IMR-90 (cell line): ENCODE measurements around the gene C9orf43. TPM values are rescaled to one million over a fixed set of nuclear protein-coding genes. Genes with fewer than 3 reads are reported as not detected.

Experiments used
- ATAC-seq: fragments of 200-7000 bp; cut with Tn5 transposase; 2 replicates; pipeline ENCODE4 v1.9.1; 2020; ENCODE audit warnings: low read depth, mild to moderate bottlenecking, moderate library complexity
- BruUV-seq: library from RNA; stranded (reverse); fragments of 400-500 nt; replicated peaks from 2 replicates; lab custom pipeline; 2021; lab: Mats Ljungman, UMichigan
- CTCF ChIA-PET: fragments of 300-600 bp; formaldehyde crosslinking; extraction: SDS; loops from one replicate; lab custom pipeline; 2021; ENCODE audit warnings: antibody characterized with exemption; lab: Yijun Ruan, JAX
- POLR2A ChIA-PET: fragments of 300-600 bp; sonication (Branson Sonifier 250); formaldehyde crosslinking; loops from one replicate; lab custom pipeline; 2022; ENCODE audit warnings: antibody characterized with exemption; ENCODE audit not compliant: unreplicated experiment; lab: Charles Lee
- DNase-seq: peaks from one replicate; pipeline ENCODE4 v3.0.0; 2013
- H2AFZ ChIP-seq: replicated peaks from 2 replicates; pipeline ENCODE3; 2013; ENCODE audit warnings: low read length, mild to moderate bottlenecking; ENCODE audit not compliant: poor library complexity
- H2AK5ac ChIP-seq: 2 replicates; pipeline ENCODE4 v1.6.1; 2013; ENCODE audit warnings: low read depth, low read length, inconsistent platforms
- H2AK9ac ChIP-seq: replicated peaks from 2 replicates; pipeline ENCODE3; 2013; ENCODE audit warnings: mild to moderate bottlenecking, low read depth, low read length, moderate library complexity; ENCODE audit not compliant: poor library complexity
- H2BK120ac ChIP-seq: 2 replicates; pipeline ENCODE4 v1.6.1; 2013; ENCODE audit warnings: low read depth, low read length, inconsistent platforms
- H2BK15ac ChIP-seq: 3 replicates; pipeline ENCODE4 v1.6.1; 2013; ENCODE audit warnings: low read depth, low read length, inconsistent platforms
- H2BK20ac ChIP-seq: 2 replicates; pipeline ENCODE4 v1.6.1; 2013; ENCODE audit warnings: low read depth, mild to moderate bottlenecking, inconsistent platforms, low read length, moderate library complexity
- H2BK5ac ChIP-seq: 2 replicates; pipeline ENCODE4 v1.6.1; 2013; ENCODE audit warnings: mild to moderate bottlenecking, low read depth, low read length, inconsistent platforms; ENCODE audit not compliant: poor library complexity, severe bottlenecking
- H3K14ac ChIP-seq: replicated peaks from 2 replicates; pipeline ENCODE4 v1.6.1; 2013; ENCODE audit warnings: low read depth, low read length, inconsistent platforms
- H3K18ac ChIP-seq: 2 replicates; pipeline ENCODE4 v1.6.1; 2013; ENCODE audit warnings: low read depth, low read length, control low read depth
- H3K23ac ChIP-seq: 2 replicates; pipeline ENCODE4 v1.6.1; 2013; ENCODE audit warnings: low read depth, low read length, inconsistent platforms
- H3K27ac ChIP-seq: 2 replicates; pipeline ENCODE4 v1.5.1; 2013; ENCODE audit warnings: mild to moderate bottlenecking, control low read depth, low read length; ENCODE audit not compliant: insufficient read depth
- H3K27me3 ChIP-seq: 2 replicates; pipeline ENCODE4 v1.6.1; 2013; ENCODE audit warnings: low read length; ENCODE audit not compliant: control insufficient read depth, insufficient read depth
- H3K36me3 ChIP-seq: 2 replicates; pipeline ENCODE4 v1.6.1; 2013; ENCODE audit warnings: low read length, mixed read lengths; ENCODE audit not compliant: control insufficient read depth, insufficient read depth
- H3K4ac ChIP-seq: 2 replicates; pipeline ENCODE4 v1.6.1; 2013; ENCODE audit warnings: low read depth, low read length, inconsistent platforms
- H3K4me1 ChIP-seq: 2 replicates; pipeline ENCODE4 v1.6.1; 2013; ENCODE audit warnings: low read length, mixed read lengths; ENCODE audit not compliant: control insufficient read depth, insufficient read depth
- H3K4me2 ChIP-seq: 2 replicates; pipeline ENCODE4 v1.6.1; 2013; ENCODE audit warnings: low read depth, mild to moderate bottlenecking, control low read depth, low read length, moderate library complexity
- H3K4me3 ChIP-seq: 2 replicates; pipeline ENCODE4 v1.5.1; 2013; ENCODE audit warnings: low read depth, mild to moderate bottlenecking, control low read depth, low read length, moderate library complexity; ENCODE audit not compliant: insufficient read depth
- H3K56ac ChIP-seq: 2 replicates; pipeline ENCODE4 v1.6.1; 2013; ENCODE audit warnings: low read length, inconsistent platforms; ENCODE audit not compliant: insufficient read depth; ENCODE audit errors: extremely low read depth
- H3K79me1 ChIP-seq, 2 experiments: 2 replicates each; pipeline ENCODE4 v1.6.1; 2013; ENCODE audit warnings: low read length in 2 of 2, inconsistent platforms in 1 of 2, low read depth in 1 of 2
- H3K9ac ChIP-seq: 2 replicates; pipeline ENCODE4 v1.6.1; 2013; ENCODE audit warnings: low read depth, low read length, control low read depth
- H3K9me1 ChIP-seq: 2 replicates; pipeline ENCODE4 v1.6.1; 2013; ENCODE audit warnings: low read length, inconsistent platforms; ENCODE audit not compliant: insufficient read depth
- H3K9me3 ChIP-seq: 2 replicates; pipeline ENCODE4 v1.6.1; 2013; ENCODE audit warnings: low read length; ENCODE audit not compliant: control insufficient read depth, insufficient read depth
- H4K20me1 ChIP-seq: 2 replicates; pipeline ENCODE4 v1.6.1; 2013; ENCODE audit warnings: low read length, inconsistent platforms; ENCODE audit not compliant: insufficient read depth
- H4K5ac ChIP-seq: 2 replicates; pipeline ENCODE4 v1.6.1; 2013; ENCODE audit warnings: mild to moderate bottlenecking, low read depth, low read length, control low read depth
- H4K8ac ChIP-seq, 2 experiments: 2 replicates each; pipeline ENCODE4 v1.6.1; 2013; ENCODE audit warnings: low read depth in 2 of 2, low read length in 2 of 2, control low read depth in 1 of 2, inconsistent platforms in 1 of 2
- H4K91ac ChIP-seq: 2 replicates; pipeline ENCODE4 v1.6.1; 2013; ENCODE audit warnings: low read depth, low read length, inconsistent platforms; ENCODE audit not compliant: insufficient read depth
- BHLHE40 ChIP-seq: fragments of 150-350 bp; IDR thresholded peaks from 2 replicates; pipeline ENCODE4 v1.6.1; 2016; ENCODE audit warnings: mild to moderate bottlenecking, low read depth, low read length
- CEBPB ChIP-seq: IDR thresholded peaks from 2 replicates; pipeline ENCODE4 v1.6.1; 2012; ENCODE audit warnings: low read depth, low read length, improper control_type of control experiment
- CHD1 ChIP-seq: IDR thresholded peaks from 2 replicates; pipeline ENCODE4 v1.6.1; 2012; ENCODE audit warnings: low read depth, low read length, improper control_type of control experiment
- CTCF ChIP-seq: conservative IDR thresholded peaks from 2 replicates; pipeline ENCODE4 v1.5.1; 2012; ENCODE audit warnings: mild to moderate bottlenecking, low read depth, low read length, improper control_type of control experiment
- ELK1 ChIP-seq: fragments of 150-350 bp; IDR thresholded peaks from 2 replicates; pipeline ENCODE4 v1.6.1; 2016; ENCODE audit warnings: low read depth, mild to moderate bottlenecking, low read length, moderate library complexity, borderline replicate concordance
- FOS ChIP-seq: fragments of 150-350 bp; IDR thresholded peaks from 2 replicates; pipeline ENCODE4 v1.6.1; 2016; ENCODE audit warnings: low read depth, low read length
- MAFK ChIP-seq: IDR thresholded peaks from 2 replicates; pipeline ENCODE4 v1.6.1; 2012; ENCODE audit warnings: low read depth, low read length, improper control_type of control experiment
- MAZ ChIP-seq: IDR thresholded peaks from 2 replicates; pipeline ENCODE4 v1.6.1; 2012; ENCODE audit warnings: low read depth, mild to moderate bottlenecking, low read length, improper control_type of control experiment, moderate library complexity, borderline replicate concordance
- MXI1 ChIP-seq: IDR thresholded peaks from 2 replicates; pipeline ENCODE4 v1.6.1; 2012; ENCODE audit warnings: low read depth, mild to moderate bottlenecking, low read length, moderate library complexity, borderline replicate concordance
- NFE2L2 ChIP-seq: fragments of 150-350 bp; IDR thresholded peaks from 2 replicates; pipeline ENCODE4 v1.6.1; 2016; ENCODE audit warnings: low read depth, mild to moderate bottlenecking, low read length
- POLR2A ChIP-seq: IDR thresholded peaks from 2 replicates; pipeline ENCODE4 v1.6.1; 2012; ENCODE audit warnings: mild to moderate bottlenecking, low read depth, low read length
- RAD21 ChIP-seq: IDR thresholded peaks from 2 replicates; pipeline ENCODE4 v1.6.1; 2012; ENCODE audit warnings: low read length, improper control_type of control experiment
- RCOR1 ChIP-seq: IDR thresholded peaks from 2 replicates; pipeline ENCODE4 v1.6.1; 2012; ENCODE audit warnings: mild to moderate bottlenecking, low read length, improper control_type of control experiment; ENCODE audit not compliant: insufficient replicate concordance
- RFX5 ChIP-seq: IDR thresholded peaks from 2 replicates; pipeline ENCODE4 v1.8.0; 2012; ENCODE audit warnings: low read depth, mild to moderate bottlenecking, low read length, moderate library complexity
- SMC3 ChIP-seq: fragments of 150-350 bp; IDR thresholded peaks from 2 replicates; pipeline ENCODE4 v1.6.1; 2016; ENCODE audit warnings: low read depth, mild to moderate bottlenecking, antibody characterized with exemption, low read length, moderate library complexity
- USF2 ChIP-seq: fragments of 150-350 bp; IDR thresholded peaks from 2 replicates; pipeline ENCODE4 v1.6.1; 2017; ENCODE audit warnings: mild to moderate bottlenecking, antibody characterized with exemption, low read length, low read depth
- WGBS, 2 experiments: methylation state at CpG; one replicate each; pipeline versions ENCODE4 v1.1.5 to v1.1.7; 2013; ENCODE audit warnings: missing lambda C conversion rate in 2 of 2; ENCODE audit not compliant: insufficient read length in 1 of 2; ENCODE audit errors: extremely low coverage in 2 of 2; 5-methylcytosine and 5-hydroxymethylcytosine counted together
- dilution Hi-C: fragments of 300-500 bp; cut with HindIII; formaldehyde crosslinking; loops from one replicate; pipeline ENCODE4 v1.14.3; 2018; ENCODE audit warnings: low sequenced_read_pairs; ENCODE audit not compliant: unreplicated experiment
- in situ Hi-C: fragments of 300-500 bp; cut with MboI; formaldehyde crosslinking; loops from 3 replicates; pipeline ENCODE4 v1.14.3; 2019; ENCODE audit warnings: low sequenced_read_pairs, inconsistent platforms, mixed read lengths
- intact Hi-C: fragments of 100-400 bp; cut with micrococcal nuclease; formaldehyde crosslinking; loops from 2 replicates; pipeline ENCODE4 v1.10.0; 2022
- polyA plus RNA-seq, 3 experiments: library from polyadenylated mRNA; depleted of rRNA; stranded (reverse); fragments of >200 nt; gene quantifications; 2 replicates each; pipeline ENCODE4 v1.2.3, GENCODE V29; 2012; ENCODE audit warnings: low replicate concordance in 1 of 3
- total RNA-seq: library from RNA; depleted of rRNA; stranded (reverse); fragments of >200 nt; gene quantifications from 2 replicates; pipeline ENCODE4 v1.2.3, GENCODE V29; 2012

Gene C9orf43
- total and polyA plus RNA-seq, 2 of the 4 experiments (the other 2 are of a cell fraction), result 0.36 to 0.46 TPM

DNA sequence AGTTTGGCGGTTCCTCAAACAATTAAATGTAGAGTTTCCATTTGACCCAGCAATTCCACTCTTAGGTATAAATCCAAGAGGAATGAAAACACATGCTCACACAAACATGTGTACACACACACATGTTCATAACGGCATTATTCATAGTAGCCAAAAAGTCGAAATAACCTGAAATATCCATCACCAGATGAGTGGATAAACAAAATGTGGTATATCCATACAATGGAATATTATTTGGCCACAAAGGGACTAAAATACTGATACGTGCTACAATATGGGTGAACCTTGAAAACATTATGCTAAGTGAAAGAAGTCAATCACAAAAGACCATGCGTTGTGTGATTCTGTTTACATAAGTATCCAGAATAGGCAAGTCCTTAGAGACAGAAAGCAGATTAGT is 61.7 kb downstream of the C9orf43 start:
- H4K20me1 ChIP-seq, result no peaks in the 10 kb centered on the region
- H3K27ac ChIP-seq, result no peak overlapping the region
- H2BK15ac ChIP-seq, result no peak overlapping the region
- no peak overlapping the region for H4K91ac ChIP-seq
- WGBS, 2 experiments, result 100% methylated on average over 1 of the region's 5 CpGs; no CpG with 5 or more reads in 1 of the 2 experiments
- H3K27me3 ChIP-seq, result no peaks in the 10 kb centered on the region
- H4K8ac ChIP-seq, result no peak overlapping the region
- H3K56ac ChIP-seq, result no peak overlapping the region
- intact Hi-C loops (no loop called here), dilution Hi-C loops (no loop called here), in situ Hi-C loops (no loop called here)
- H3K14ac ChIP-seq, result no peak overlapping the region
- no TSS peak for BruUV-seq
- POLR2A ChIA-PET, result no interaction called here
- H2BK5ac ChIP-seq, result no peak overlapping the region
- no peak overlapping the region for H3K23ac ChIP-seq
- H3K4ac ChIP-seq, result no peak overlapping the region
- H3K4me3 ChIP-seq, result no peak overlapping the region
- H3K9me3 ChIP-seq, result no peaks in the 10 kb centered on the region
- no peak overlapping the region for H4K5ac ChIP-seq
- no peak overlapping the region for H3K18ac ChIP-seq
- TF ChIP-seq RCOR1, result no peak
- no peak for TF ChIP-seq USF2
- no peak for TF ChIP-seq CHD1
- TF ChIP-seq RFX5, result no peak
- no peak for TF ChIP-seq RAD21
- TF ChIP-seq CEBPB, result no peak
- no peak for TF ChIP-seq SMC3
- TF ChIP-seq MXI1, result no peak
- no peak for TF ChIP-seq POLR2A
- TF ChIP-seq ELK1, result no peak
- TF ChIP-seq FOS, result no peak
- TF ChIP-seq MAFK, result no peak
- TF ChIP-seq BHLHE40, result no peak
- TF ChIP-seq NFE2L2, result no peak
- no peak for TF ChIP-seq MAZ
- TF ChIP-seq CTCF, result no peak
- peaks cover 7% of the 10 kb centered on the region for H3K4me1 ChIP-seq
- H2BK120ac ChIP-seq, result no peak overlapping the region
- no peaks in the 10 kb centered on the region for H3K79me1 ChIP-seq
- no peaks in the 10 kb centered on the region for H3K36me3 ChIP-seq
- H3K9me1 ChIP-seq, result no peaks in the 10 kb centered on the region
- ATAC-seq, result no peak
- CTCF ChIA-PET, result no interaction called here
- H3K9ac ChIP-seq, result no peak overlapping the region
- H3K4me2 ChIP-seq, result no peak overlapping the region
- no peak overlapping the region for H2AK5ac ChIP-seq
- DNase-seq, result no peak
- H2AFZ ChIP-seq, result no peak overlapping the region
- no peak overlapping the region for H2AK9ac ChIP-seq
- H2BK20ac ChIP-seq, result no peak overlapping the region
